Endothelial cell of umbilical vein (primary cell): Measurements from ENCODE around the gene GPR17. TPM values are rescaled to one million over a fixed set of nuclear protein-coding genes. Genes with fewer than 3 reads are reported as not detected.

Source experiments
- BruUV-seq: library from RNA; stranded (reverse); fragments of 400-500 nt; replicated peaks from 2 replicates; lab custom pipeline; 2021; lab: Mats Ljungman, UMichigan
- CTCF ChIA-PET: fragments of 300-600, 350-600 bp; sonication (Branson Sonifier 250); formaldehyde crosslinking; loops from one replicate; lab custom pipeline; 2021; ENCODE audit warnings: antibody characterized with exemption, inconsistent platforms; lab: Charles Lee
- POLR2A ChIA-PET: fragments of 300-600, 350-600 bp; sonication (Branson Sonifier 250); formaldehyde crosslinking; loops from one replicate; lab custom pipeline; 2021; ENCODE audit warnings: antibody characterized with exemption, inconsistent platforms; lab: Charles Lee
- DNase-seq: peaks from one replicate; pipeline ENCODE4 v3.0.0-alpha.2; 2011; ENCODE audit warnings: low read depth, low spot score
- FAIRE-seq: peaks from 2 replicates; lab custom pipeline; 2011; peaks lifted over from hg19 to GRCh38; lab: Jason Lieb, UNC
- H2AFZ ChIP-seq: 2 replicates; pipeline ENCODE4 v1.6.0; 2012; ENCODE audit warnings: low read depth, low read length, control low read depth, inconsistent platforms
- H3K27ac ChIP-seq: 2 replicates; pipeline ENCODE4 v1.5.1; 2011; ENCODE audit warnings: low read depth, mild to moderate bottlenecking, control low read depth, low read length, moderate library complexity; ENCODE audit not compliant: insufficient read depth
- H3K27me3 ChIP-seq, 2 experiments: 2 replicates each; pipeline versions ENCODE4 v1.6.0 to v1.6.1; 2011; ENCODE audit warnings: low read length in 2 of 2, mixed read lengths in 1 of 2; ENCODE audit not compliant: control insufficient read depth in 2 of 2, insufficient read depth in 2 of 2
- H3K36me3 ChIP-seq, 2 experiments: 2 replicates in 1 of 2; 3 replicates in 1 of 2; pipeline ENCODE4 v1.5.1; 2011; ENCODE audit warnings: low read length in 2 of 2, mild to moderate bottlenecking in 1 of 2, moderate library complexity in 1 of 2; ENCODE audit not compliant: control insufficient read depth in 2 of 2, insufficient read depth in 2 of 2; ENCODE audit errors: extremely low read depth in 1 of 2
- H3K4me1 ChIP-seq: 3 replicates; pipeline ENCODE4 v1.5.1; 2011; ENCODE audit warnings: mild to moderate bottlenecking, low read length; ENCODE audit not compliant: control insufficient read depth, insufficient read depth; ENCODE audit errors: extremely low read depth
- H3K4me2 ChIP-seq: 2 replicates; pipeline ENCODE4 v1.6.1; 2011; ENCODE audit warnings: low read length, control low read depth, mixed read lengths; ENCODE audit not compliant: insufficient read depth
- H3K4me3 ChIP-seq, 3 experiments: fragments of 200-600 bp in 1 of 3; sonication (generic), shearing (Covaris generic) in 1 of 3; replicated peaks in 1 of 3; 2 replicates each; pipeline ENCODE4 v1.5.1; 2011 to 2016; ENCODE audit warnings: control low read depth in 3 of 3, low read length in 3 of 3, mild to moderate bottlenecking in 2 of 3, inconsistent platforms in 1 of 3, low read depth in 1 of 3, moderate library complexity in 1 of 3; ENCODE audit not compliant: insufficient read depth in 1 of 3
- H3K79me2 ChIP-seq: 2 replicates; pipeline ENCODE4 v1.6.0; 2012; ENCODE audit warnings: low read length, inconsistent platforms; ENCODE audit not compliant: control insufficient read depth, insufficient read depth
- H3K9ac ChIP-seq: replicated peaks from 2 replicates; pipeline ENCODE3; 2011; ENCODE audit warnings: low read length, control low read depth; ENCODE audit not compliant: insufficient read depth; ENCODE audit errors: extremely low read depth
- H3K9me1 ChIP-seq: replicated peaks from 3 replicates; pipeline ENCODE4 v1.6.0; 2011; ENCODE audit warnings: mild to moderate bottlenecking, low read length; ENCODE audit not compliant: control insufficient read depth, insufficient read depth; ENCODE audit errors: extremely low read depth
- H3K9me3 ChIP-seq: replicated peaks from 2 replicates; pipeline ENCODE4 v1.5.1; 2012; ENCODE audit warnings: low read length, inconsistent platforms; ENCODE audit not compliant: control insufficient read depth, insufficient read depth
- H4K20me1 ChIP-seq: replicated peaks from 2 replicates; pipeline ENCODE3; 2011; ENCODE audit warnings: mild to moderate bottlenecking, low read length; ENCODE audit not compliant: control insufficient read depth, insufficient read depth; ENCODE audit errors: extremely low read depth
- EZH2 ChIP-seq: IDR thresholded peaks from 2 replicates; pipeline ENCODE4 v1.6.1; 2012; ENCODE audit warnings: borderline replicate concordance, low read depth, mild to moderate bottlenecking, moderate library complexity, low read length, inconsistent platforms; ENCODE audit not compliant: severe bottlenecking
- FOS ChIP-seq: IDR thresholded peaks from 2 replicates; pipeline ENCODE4 v1.6.1; 2011; ENCODE audit warnings: mild to moderate bottlenecking, low read length, moderate library complexity, borderline replicate concordance; ENCODE audit not compliant: insufficient read depth
- GATA2 ChIP-seq: IDR thresholded peaks from 2 replicates; pipeline ENCODE4 v1.7.0; 2011; ENCODE audit warnings: low read depth, mild to moderate bottlenecking, moderate library complexity, mixed read lengths, low read length; ENCODE audit not compliant: insufficient read length, insufficient read depth
- JUN ChIP-seq: IDR thresholded peaks from 2 replicates; pipeline ENCODE4 v1.6.1; 2011; ENCODE audit warnings: borderline replicate concordance, low read depth; ENCODE audit not compliant: insufficient read length, insufficient read depth
- MAX ChIP-seq: IDR thresholded peaks from 2 replicates; pipeline ENCODE4 v1.6.1; 2011; ENCODE audit not compliant: insufficient read depth, insufficient read length
- MYC ChIP-seq: IDR thresholded peaks from one replicate; pipeline ENCODE4 v1.6.1; 2011; ENCODE audit warnings: mild to moderate bottlenecking, low read depth, low read length
- POLR2A ChIP-seq: IDR thresholded peaks from 2 replicates; pipeline ENCODE4 v1.6.1; 2012; ENCODE audit warnings: low read depth, mild to moderate bottlenecking, control low read depth, low read length
- POLR2AphosphoS5 ChIP-seq: IDR thresholded peaks from 2 replicates; pipeline ENCODE4 v1.6.1; 2012; ENCODE audit warnings: low read depth, mild to moderate bottlenecking, control low read depth, low read length, moderate library complexity; ENCODE audit not compliant: insufficient read depth
- dilution Hi-C: fragments of 300-500 bp; cut with MboI; formaldehyde crosslinking; loops from one replicate; pipeline ENCODE4 v1.15.0; 2019; ENCODE audit warnings: low sequenced_read_pairs; ENCODE audit not compliant: extremely low pct_ligation_motif_present
- intact Hi-C: fragments of 100-400 bp; cut with micrococcal nuclease; formaldehyde crosslinking; loops from one replicate; pipeline ENCODE4 v1.10.0; 2022
- polyA plus RNA-seq, 4 experiments: library from polyadenylated mRNA; depleted of rRNA in 3 of 4; stranded (reverse) in 3 of 4; unstranded in 1 of 4; fragments of >200 nt; gene quantifications; 2 replicates each; pipeline versions ENCODE4 v1.2.1 to v1.2.3, GENCODE V29; 2011 to 2012; ENCODE audit warnings: missing spikeins in 1 of 4
- total RNA-seq: library from RNA; stranded (reverse); gene quantifications from 2 replicates; pipeline ENCODE4 v1.2.3, GENCODE V29; 2021
- TF ChIP-seq, protein P1 (sequence below), 2 donors: IDR thresholded peaks; 1 replicate in 1 of 2; 2 replicates in 1 of 2; pipeline ENCODE4 v1.5.1; 2011; ENCODE audit warnings: low read length in 2 of 2, mild to moderate bottlenecking in 2 of 2, moderate library complexity in 2 of 2, control low read depth in 1 of 2, inconsistent platforms in 1 of 2, low read depth in 1 of 2; ENCODE audit not compliant: insufficient read depth in 1 of 2; ENCODE audit errors: extremely low read depth in 1 of 2

Gene GPR17
- total and polyA plus RNA-seq, 2 donors (not counting 3 experiments of a cell fraction or from before 2014, with no cell fraction given), result 0.10 TPM; not detected in 1

GRCh38 chr2:127596311-127597045, 49.5 kb upstream of the GPR17 start:
- intact Hi-C loops (loop anchor here (10.0 kb wide), 1 partner anchor 258 kb away; the partner anchor contains the start of gene POLR2D), dilution Hi-C loops (no loop called here)
- Histone ChIP-seq H3K27me3 (no peaks in the 10 kb centered on the region), H3K9me1 (no peaks in the 10 kb centered on the region), H3K4me2 (no peak overlapping the region), H3K4me1 (peaks cover 9% of the 10 kb centered on the region), H3K36me3 (no peaks in the 10 kb centered on the region), H3K4me3 (no peak overlapping the region), H3K9me3 (no peaks in the 10 kb centered on the region), H3K27ac (no peak overlapping the region), H2AFZ (no peak overlapping the region), H4K20me1 (no peaks in the 10 kb centered on the region), H3K79me2 (no peaks in the 10 kb centered on the region), H3K9ac (no peak overlapping the region)
- TF ChIP-seq MAX (no peak), FOS (no peak), EZH2 (no peak), POLR2A (no peak), JUN (no peak), GATA2 (no peak), MYC (no peak), POLR2AphosphoS5 (no peak)
- TF ChIP-seq, protein P1, sequence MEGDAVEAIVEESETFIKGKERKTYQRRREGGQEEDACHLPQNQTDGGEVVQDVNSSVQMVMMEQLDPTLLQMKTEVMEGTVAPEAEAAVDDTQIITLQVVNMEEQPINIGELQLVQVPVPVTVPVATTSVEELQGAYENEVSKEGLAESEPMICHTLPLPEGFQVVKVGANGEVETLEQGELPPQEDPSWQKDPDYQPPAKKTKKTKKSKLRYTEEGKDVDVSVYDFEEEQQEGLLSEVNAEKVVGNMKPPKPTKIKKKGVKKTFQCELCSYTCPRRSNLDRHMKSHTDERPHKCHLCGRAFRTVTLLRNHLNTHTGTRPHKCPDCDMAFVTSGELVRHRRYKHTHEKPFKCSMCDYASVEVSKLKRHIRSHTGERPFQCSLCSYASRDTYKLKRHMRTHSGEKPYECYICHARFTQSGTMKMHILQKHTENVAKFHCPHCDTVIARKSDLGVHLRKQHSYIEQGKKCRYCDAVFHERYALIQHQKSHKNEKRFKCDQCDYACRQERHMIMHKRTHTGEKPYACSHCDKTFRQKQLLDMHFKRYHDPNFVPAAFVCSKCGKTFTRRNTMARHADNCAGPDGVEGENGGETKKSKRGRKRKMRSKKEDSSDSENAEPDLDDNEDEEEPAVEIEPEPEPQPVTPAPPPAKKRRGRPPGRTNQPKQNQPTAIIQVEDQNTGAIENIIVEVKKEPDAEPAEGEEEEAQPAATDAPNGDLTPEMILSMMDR (IDR thresholded peaks at IDR 0.05; ENCODE audit: extremely low read depth in 1 of 2, insufficient read depth in 1 of 2, low read depth in 1 of 2, low read length in 2 of 2), result no peak
- CTCF ChIA-PET, result interaction anchor here (6.2 kb wide), 1 partner anchor 79 kb away, joined by 151 read pairs; the partner anchor contains the start of gene LIMS2
- POLR2A ChIA-PET, result no interaction called here
- DNase-seq (no peak), FAIRE-seq (no peak)
- BruUV-seq, result no TSS peak
